GM12878 (cell line): ENCODE measurements around the gene XPNPEP3. TPM values are rescaled to one million over a fixed set of nuclear protein-coding genes. Genes with fewer than 3 reads are reported as not detected.

Experiments used
- ATF7 ChIP-seq: fragments of 450-650 bp; IDR thresholded peaks from 2 replicates; pipeline ENCODE4 v1.6.1; 2016; ENCODE audit warnings: low read depth, mild to moderate bottlenecking
- CBFB ChIP-seq: IDR thresholded peaks from 2 replicates; pipeline ENCODE4 v1.6.1; 2016; ENCODE audit warnings: antibody characterized with exemption, low read depth
- E2F4 ChIP-seq: IDR thresholded peaks from 2 replicates; pipeline ENCODE4 v1.6.1; 2012; ENCODE audit warnings: low read depth, low read length, improper control_type of control experiment
- ETV6 ChIP-seq, 2 experiments: fragments of 450-650 bp in 1 of 2; IDR thresholded peaks in 1 of 2; conservative IDR thresholded peaks in 1 of 2; 2 replicates each; pipeline ENCODE4 v1.6.1; 2014; ENCODE audit warnings: antibody characterized with exemption in 1 of 2, borderline replicate concordance in 1 of 2, low read depth in 1 of 2, mild to moderate bottlenecking in 1 of 2, moderate library complexity in 1 of 2
- FOXM1 ChIP-seq: IDR thresholded peaks from 2 replicates; pipeline ENCODE4 v1.6.1; 2012; ENCODE audit warnings: low read depth, mild to moderate bottlenecking, inconsistent platforms, low read length, moderate library complexity
- HCFC1 ChIP-seq: fragments of 150-350 bp; IDR thresholded peaks from 2 replicates; pipeline ENCODE4 v1.6.1; 2014; ENCODE audit warnings: low read length
- HDGF ChIP-seq: fragments of 450-650 bp; IDR thresholded peaks from 2 replicates; pipeline ENCODE4 v1.6.1; 2016; ENCODE audit warnings: antibody characterized with exemption
- JUNB ChIP-seq: IDR thresholded peaks from 2 replicates; pipeline ENCODE4 v1.6.1; 2016; ENCODE audit warnings: antibody characterized with exemption, mild to moderate bottlenecking
- MTA2 ChIP-seq: fragments of 450-650 bp; IDR thresholded peaks from 2 replicates; pipeline ENCODE4 v1.6.1; 2016; ENCODE audit warnings: low read depth, mild to moderate bottlenecking, moderate library complexity
- SIN3A ChIP-seq: IDR thresholded peaks from 2 replicates; pipeline ENCODE4 v1.6.1; 2012; ENCODE audit warnings: low read depth, low read length, improper control_type of control experiment
- SMAD1 ChIP-seq: fragments of 450-650 bp; IDR thresholded peaks from 2 replicates; pipeline ENCODE4 v1.6.1; 2018; ENCODE audit warnings: mild to moderate bottlenecking, low read depth; ENCODE audit not compliant: partially characterized antibody
- SMARCA5 ChIP-seq: fragments of 450-650 bp; IDR thresholded peaks from 2 replicates; pipeline ENCODE4 v1.6.1; 2017; ENCODE audit warnings: mild to moderate bottlenecking
- SRF ChIP-seq, 2 experiments: IDR thresholded peaks; 2 replicates each; pipeline ENCODE4 v1.6.1; 2011; ENCODE audit warnings: low read depth in 2 of 2, low read length in 2 of 2, mild to moderate bottlenecking in 1 of 2, moderate library complexity in 1 of 2
- STAT1 ChIP-seq: fragments of 450-650 bp; conservative IDR thresholded peaks from 2 replicates; pipeline ENCODE4 v1.6.1; 2014; ENCODE audit warnings: antibody characterized with exemption, mild to moderate bottlenecking
- TCF7 ChIP-seq: IDR thresholded peaks from 2 replicates; pipeline ENCODE4 v1.6.1; 2014; ENCODE audit warnings: antibody characterized with exemption, borderline replicate concordance
- polyA plus RNA-seq, 11 experiments: library from polyadenylated mRNA; depleted of rRNA in 4 of 11; unstranded in 6 of 11; stranded (reverse) in 5 of 11; fragments of >200 nt; fragmentation: Nextera tagmentation in 4 of 11; fragmentation: Illumina TruSeq in 1 of 11; extraction: Ambion mirVana in 4 of 11; extraction: Trizol in 1 of 11; gene quantifications; 1 replicate in 1 of 11; 2 replicates in 10 of 11; pipeline versions ENCODE4 v1.2.1 to v1.2.3, GENCODE V29; 2011 to 2016; ENCODE audit warnings: inconsistent platforms in 2 of 11, missing spikeins in 2 of 11, low read depth in 1 of 11
- total RNA-seq, 4 experiments: library from RNA; depleted of rRNA in 3 of 4; stranded (reverse); fragments of >200 nt in 3 of 4; fragmentation: Illumina TruSeq in 1 of 4; extraction: Trizol in 1 of 4; gene quantifications; 2 replicates each; pipeline versions ENCODE4 v1.2.1 to v1.2.3, GENCODE V29; 2013 to 2021
- TF ChIP-seq, protein P1 (sequence below): IDR thresholded peaks from 2 replicates; pipeline ENCODE4 v1.6.1; 2012; ENCODE audit warnings: low read length, inconsistent platforms
- TF ChIP-seq, protein P2 (sequence below): fragments of 150-350 bp; IDR thresholded peaks from 2 replicates; pipeline ENCODE4 v1.6.1; 2016; ENCODE audit warnings: low read depth, low read length
- TF ChIP-seq, protein P3 (sequence below): IDR thresholded peaks from 2 replicates; pipeline ENCODE4 v1.6.1; 2012; ENCODE audit warnings: improper control_type of control experiment, low read depth, low read length; ENCODE audit not compliant: insufficient replicate concordance

XPNPEP3 gene
- total and polyA plus RNA-seq, 10 of the 15 experiments (the other 5 are each of a cell fraction or from before 2014, with no cell fraction given), result 6.7 to 19.9 (median 11.7) TPM

DNA sequence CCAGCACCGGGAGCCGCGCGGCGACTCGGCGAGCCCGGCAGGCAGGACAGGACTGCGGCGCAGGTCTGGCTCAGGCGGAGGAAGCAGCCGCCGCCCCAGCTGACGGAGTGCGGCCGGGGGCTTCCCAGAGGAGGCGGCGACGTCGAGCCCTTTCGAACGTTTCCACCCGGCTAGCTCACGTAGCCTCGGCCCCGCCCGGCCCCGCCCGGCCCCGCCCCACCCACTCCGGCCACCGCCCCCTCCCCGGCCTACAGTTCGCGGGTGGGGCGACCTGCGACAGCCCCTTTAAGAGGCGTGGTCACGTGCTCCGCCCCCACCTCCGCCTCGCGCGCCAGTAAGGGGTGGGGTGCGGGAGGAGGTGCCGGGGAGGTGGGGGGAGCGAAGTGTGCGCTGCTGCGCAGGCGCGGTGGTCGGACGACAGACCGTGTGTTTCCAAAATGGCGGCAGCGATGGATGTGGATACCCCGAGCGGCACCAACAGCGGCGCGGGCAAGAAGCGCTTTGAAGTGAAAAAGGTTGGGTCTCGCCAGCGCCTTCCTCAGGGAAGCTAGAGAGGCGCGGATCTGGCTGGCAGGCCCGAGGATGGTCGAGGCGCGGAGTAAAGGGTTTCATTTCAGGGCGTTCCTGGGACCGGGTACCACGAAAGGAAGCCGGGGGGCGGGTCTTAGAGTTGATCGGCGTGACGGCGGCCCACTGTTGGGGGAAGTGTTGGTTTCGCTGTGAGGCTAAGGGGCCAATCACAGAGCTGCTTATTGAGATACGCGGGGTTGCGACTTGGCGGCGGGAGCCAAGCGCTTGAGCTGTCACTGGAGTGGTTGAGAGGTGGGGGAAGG, 94.2 kb downstream of the XPNPEP3 start, which contains the start of gene RBX1 (continued):
- TF ChIP-seq, protein P1, sequence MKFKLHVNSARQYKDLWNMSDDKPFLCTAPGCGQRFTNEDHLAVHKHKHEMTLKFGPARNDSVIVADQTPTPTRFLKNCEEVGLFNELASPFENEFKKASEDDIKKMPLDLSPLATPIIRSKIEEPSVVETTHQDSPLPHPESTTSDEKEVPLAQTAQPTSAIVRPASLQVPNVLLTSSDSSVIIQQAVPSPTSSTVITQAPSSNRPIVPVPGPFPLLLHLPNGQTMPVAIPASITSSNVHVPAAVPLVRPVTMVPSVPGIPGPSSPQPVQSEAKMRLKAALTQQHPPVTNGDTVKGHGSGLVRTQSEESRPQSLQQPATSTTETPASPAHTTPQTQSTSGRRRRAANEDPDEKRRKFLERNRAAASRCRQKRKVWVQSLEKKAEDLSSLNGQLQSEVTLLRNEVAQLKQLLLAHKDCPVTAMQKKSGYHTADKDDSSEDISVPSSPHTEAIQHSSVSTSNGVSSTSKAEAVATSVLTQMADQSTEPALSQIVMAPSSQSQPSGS, result no peak
- TF ChIP-seq MTA2 (no peak), SIN3A (peak; percentile 30; the same call in 1 of the 2 replicates), E2F4 (peak; percentile 69), JUNB (no peak), SMARCA5 (no peak; the same call in 1 of the 2 replicates), HCFC1 (peak; percentile 45; the same call in 1 of the 2 replicates), ATF7 (no peak), ETV6 (conservative IDR thresholded peaks at IDR 0.05 in 1 of 2, IDR thresholded peaks at IDR 0.05 in 1 of 2; ENCODE audit: borderline replicate concordance in 1 of 2, low read depth in 1 of 2) (no peak), SMAD1 (peak; percentile 78), TCF7 (no peak), HDGF (peak; percentile 83), STAT1 (peak; percentile 91), FOXM1 (no peak), SRF (IDR thresholded peaks at IDR 0.05; ENCODE audit: low read depth in 2 of 2, low read length in 2 of 2) (no peak), CBFB (peak; percentile 16)
- TF ChIP-seq, protein P2, sequence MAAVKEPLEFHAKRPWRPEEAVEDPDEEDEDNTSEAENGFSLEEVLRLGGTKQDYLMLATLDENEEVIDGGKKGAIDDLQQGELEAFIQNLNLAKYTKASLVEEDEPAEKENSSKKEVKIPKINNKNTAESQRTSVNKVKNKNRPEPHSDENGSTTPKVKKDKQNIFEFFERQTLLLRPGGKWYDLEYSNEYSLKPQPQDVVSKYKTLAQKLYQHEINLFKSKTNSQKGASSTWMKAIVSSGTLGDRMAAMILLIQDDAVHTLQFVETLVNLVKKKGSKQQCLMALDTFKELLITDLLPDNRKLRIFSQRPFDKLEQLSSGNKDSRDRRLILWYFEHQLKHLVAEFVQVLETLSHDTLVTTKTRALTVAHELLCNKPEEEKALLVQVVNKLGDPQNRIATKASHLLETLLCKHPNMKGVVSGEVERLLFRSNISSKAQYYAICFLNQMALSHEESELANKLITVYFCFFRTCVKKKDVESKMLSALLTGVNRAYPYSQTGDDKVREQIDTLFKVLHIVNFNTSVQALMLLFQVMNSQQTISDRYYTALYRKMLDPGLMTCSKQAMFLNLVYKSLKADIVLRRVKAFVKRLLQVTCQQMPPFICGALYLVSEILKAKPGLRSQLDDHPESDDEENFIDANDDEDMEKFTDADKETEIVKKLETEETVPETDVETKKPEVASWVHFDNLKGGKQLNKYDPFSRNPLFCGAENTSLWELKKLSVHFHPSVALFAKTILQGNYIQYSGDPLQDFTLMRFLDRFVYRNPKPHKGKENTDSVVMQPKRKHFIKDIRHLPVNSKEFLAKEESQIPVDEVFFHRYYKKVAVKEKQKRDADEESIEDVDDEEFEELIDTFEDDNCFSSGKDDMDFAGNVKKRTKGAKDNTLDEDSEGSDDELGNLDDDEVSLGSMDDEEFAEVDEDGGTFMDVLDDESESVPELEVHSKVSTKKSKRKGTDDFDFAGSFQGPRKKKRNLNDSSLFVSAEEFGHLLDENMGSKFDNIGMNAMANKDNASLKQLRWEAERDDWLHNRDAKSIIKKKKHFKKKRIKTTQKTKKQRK, result no peak
- TF ChIP-seq, protein P3, sequence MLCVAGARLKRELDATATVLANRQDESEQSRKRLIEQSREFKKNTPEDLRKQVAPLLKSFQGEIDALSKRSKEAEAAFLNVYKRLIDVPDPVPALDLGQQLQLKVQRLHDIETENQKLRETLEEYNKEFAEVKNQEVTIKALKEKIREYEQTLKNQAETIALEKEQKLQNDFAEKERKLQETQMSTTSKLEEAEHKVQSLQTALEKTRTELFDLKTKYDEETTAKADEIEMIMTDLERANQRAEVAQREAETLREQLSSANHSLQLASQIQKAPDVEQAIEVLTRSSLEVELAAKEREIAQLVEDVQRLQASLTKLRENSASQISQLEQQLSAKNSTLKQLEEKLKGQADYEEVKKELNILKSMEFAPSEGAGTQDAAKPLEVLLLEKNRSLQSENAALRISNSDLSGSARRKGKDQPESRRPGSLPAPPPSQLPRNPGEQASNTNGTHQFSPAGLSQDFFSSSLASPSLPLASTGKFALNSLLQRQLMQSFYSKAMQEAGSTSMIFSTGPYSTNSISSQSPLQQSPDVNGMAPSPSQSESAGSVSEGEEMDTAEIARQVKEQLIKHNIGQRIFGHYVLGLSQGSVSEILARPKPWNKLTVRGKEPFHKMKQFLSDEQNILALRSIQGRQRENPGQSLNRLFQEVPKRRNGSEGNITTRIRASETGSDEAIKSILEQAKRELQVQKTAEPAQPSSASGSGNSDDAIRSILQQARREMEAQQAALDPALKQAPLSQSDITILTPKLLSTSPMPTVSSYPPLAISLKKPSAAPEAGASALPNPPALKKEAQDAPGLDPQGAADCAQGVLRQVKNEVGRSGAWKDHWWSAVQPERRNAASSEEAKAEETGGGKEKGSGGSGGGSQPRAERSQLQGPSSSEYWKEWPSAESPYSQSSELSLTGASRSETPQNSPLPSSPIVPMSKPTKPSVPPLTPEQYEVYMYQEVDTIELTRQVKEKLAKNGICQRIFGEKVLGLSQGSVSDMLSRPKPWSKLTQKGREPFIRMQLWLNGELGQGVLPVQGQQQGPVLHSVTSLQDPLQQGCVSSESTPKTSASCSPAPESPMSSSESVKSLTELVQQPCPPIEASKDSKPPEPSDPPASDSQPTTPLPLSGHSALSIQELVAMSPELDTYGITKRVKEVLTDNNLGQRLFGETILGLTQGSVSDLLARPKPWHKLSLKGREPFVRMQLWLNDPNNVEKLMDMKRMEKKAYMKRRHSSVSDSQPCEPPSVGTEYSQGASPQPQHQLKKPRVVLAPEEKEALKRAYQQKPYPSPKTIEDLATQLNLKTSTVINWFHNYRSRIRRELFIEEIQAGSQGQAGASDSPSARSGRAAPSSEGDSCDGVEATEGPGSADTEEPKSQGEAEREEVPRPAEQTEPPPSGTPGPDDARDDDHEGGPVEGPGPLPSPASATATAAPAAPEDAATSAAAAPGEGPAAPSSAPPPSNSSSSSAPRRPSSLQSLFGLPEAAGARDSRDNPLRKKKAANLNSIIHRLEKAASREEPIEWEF, result no peak
